GM21447 (cell line): Measurements from ENCODE around the gene CCDC187.
A peak's percentile ranks its signal among the peaks of the same experiment; 100 is the strongest.

ENCODE experiments used
- ATAC-seq: cut with Tn5 transposase; IDR thresholded peaks from one replicate; pipeline ENCODE4 v1.9.1; 2021; ENCODE audit not compliant: unreplicated experiment

CCDC187 gene

DNA sequence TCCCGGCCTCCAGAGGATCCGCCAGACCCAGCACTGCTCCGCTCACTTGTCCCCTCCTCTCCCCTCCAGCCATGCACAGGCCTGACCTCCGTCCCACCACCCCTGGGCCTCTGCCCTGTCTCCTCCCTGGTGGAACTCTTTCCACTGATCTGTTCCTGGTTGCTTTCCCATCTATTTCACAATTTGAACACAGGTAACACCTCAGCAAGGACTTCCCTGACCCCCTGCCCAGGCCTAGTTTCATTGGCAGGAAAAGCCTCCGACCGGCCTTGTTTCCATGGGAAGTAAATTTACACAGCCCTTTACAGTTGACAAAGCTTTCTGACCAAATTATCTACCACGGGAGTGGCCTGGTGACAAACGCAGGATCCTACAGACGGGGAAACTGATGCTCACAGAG, 73.1 kb downstream of the CCDC187 start:
- no peak for ATAC-seq

DNA sequence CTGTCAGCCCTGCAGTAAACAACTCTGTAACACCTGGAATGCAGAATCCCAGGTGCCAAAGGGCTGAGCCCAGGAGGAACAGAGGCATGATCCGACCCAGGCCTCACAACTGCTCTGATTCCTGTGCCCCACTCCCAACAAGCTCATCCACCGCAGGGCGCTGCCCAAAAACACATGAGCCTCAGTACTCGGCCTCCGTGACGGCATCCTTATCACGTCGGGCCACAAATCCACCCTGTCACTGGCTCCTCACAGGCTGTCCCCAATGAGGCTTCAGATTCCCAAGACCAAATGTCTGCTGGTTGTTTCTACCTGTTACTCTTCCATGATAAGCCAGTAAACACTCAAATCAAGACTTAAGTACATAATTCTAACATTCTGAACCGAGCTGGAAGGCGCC, 73.5 kb downstream of the CCDC187 start:
- no peak for ATAC-seq

DNA sequence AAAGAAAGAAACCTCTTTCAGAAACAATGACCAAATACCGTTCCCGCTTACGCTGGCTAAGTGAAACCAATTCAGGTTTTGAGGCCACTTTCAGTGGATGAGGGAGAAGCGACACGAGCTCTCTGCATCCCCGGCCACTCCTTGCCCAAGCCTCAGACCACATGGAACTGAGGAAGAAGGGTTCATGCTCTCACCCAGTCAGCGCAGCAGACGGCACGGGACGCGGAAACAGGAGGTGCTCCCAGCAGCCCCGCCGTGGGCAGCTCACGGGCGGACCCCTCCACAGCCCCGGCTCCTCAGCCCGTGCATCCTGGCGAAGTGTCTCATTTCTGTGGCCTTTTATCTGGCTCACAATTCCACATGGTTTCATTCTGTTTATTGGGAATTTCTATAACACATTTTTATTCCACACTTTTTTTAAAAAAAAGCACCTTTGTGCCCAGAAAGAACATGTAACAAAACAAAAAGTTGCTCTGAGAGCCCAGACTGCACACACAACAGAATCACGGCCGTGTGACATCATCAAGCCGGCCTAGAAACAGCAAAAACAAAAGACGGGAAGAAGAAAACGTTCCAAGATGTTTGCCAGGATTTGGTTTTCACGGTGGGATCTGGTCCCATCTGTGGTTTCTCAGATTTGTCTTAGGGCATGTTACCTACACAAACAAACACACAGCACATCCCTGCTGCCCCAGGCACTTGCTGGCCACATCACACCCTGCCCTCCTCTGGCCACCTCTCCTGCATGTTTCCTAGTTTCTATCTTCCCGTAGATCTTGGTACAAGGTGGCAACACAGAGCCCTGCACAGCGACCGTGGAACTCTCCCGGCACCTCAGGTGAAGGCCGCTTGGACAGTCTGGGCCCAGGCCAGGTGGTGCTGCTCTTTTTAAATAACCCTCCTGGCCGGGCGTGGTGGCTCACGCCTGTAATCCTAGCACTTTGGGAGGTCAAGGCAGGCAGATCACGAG, 74.5 kb downstream of the CCDC187 start:
- no peak for ATAC-seq

DNA sequence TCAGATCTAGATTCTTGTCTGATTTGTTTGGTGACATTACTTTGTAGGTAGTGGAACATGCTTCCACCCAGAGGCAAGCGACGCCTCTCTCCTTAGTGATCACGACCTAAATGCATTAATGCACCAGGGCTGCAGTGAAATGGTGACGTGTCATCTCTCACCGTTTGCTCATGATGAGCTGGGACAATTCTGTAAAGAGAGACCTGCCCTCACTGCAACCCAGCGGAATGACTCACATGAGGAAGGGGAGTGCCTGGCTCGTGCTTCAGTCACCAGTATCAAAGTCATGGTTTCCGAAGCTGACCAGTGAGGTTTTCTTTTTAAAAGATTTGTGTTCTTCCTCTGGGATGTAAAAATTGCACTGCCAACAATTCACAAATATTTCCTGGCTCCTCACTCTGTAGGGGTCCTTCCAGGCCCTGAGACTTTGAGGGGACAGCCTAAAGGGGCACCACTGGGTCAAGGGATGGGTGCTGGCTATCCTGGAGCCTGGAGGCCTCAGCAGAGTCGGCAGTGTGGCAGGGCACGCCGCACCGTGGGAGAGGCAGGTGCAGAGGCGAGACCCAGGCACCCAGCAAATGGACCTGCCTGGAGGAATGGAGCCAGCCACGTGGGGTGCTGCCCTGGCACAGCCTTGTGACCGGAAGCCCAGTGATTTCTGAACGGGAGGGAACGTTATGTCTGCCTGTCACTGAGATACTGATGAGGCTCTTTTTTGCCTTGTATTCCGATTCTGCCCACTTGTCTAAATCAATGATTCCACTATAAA, 75.6 kb downstream of the CCDC187 start:
- no peak for ATAC-seq

DNA sequence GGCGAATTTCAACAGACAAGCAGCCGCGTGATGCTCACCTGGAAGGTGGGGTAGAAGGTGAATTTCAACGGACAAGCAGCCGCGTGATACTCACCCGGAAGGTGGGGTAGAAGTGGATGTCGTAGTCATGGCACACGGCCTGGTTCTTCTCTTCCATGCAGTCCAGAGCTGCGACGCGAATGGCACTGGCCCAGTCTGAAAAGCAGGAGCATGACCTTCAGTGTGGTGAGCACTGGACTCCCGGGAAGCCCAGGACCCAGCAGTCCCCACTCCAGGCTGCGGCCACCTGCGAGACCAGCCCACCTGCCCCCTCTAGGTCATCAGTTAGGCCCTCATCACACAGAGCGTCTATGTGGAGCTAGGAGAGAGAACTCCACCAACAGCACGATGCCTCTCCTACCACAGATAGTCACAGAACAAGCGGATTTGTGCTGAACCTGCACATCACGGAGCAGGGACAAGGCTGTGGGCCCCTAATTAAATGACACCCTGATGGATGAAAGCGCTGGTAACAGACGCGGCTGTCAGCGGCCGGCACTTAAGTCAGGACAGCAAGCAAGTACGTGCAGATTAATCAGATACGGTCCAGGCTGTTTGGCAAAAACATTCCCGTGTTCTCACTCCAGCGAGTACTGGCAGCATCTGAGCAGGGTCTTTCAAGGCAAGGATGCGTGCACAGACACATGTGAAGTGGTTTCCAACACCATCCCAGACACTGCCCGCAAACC, 77.0 kb downstream of the CCDC187 start:
- ATAC-seq: no peak

DNA sequence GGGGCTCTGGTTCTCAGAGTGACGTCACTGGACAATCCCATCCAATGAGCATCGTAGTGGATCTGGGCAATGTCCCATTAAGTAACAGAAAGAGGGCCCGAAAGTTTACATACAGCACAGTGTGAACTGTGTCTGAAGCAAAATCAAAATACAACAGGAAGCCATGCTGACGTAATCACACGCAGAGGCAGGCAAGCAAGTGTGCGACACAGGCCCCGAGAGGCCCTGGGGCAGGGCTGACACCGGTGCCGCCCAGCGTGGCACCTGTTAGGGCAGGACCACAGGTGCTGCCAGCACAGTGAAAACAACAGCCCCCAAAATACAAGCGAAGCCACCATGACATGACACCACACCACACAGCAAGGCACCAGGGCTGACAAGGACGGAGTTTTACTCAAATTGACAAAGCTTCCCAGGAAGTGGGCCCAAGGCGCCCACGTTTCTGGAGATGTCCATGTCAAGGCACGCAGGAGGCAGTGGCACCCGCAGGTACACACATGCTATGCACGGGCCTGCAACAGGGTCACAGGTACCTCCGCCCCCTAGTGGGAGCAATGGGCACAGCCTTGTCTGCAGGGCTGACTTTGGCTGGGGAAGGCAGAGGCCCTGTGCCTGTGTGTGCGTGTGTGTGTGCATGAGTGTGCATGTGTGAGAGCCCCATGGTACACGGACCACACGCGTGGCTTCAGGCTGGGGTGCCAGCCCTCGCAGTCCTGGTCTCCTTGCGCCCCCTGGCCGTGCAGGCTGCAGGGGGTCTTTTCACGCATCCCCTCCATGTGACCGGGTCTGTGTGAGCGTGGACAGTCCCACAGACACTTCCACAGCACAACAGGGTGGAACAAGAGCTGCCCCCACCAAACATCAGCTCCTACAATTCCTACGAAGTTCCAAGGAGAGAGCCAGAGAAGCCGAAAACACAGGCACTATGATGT, 77.9 kb downstream of the CCDC187 start:
- peak; percentile 67 for ATAC-seq

DNA sequence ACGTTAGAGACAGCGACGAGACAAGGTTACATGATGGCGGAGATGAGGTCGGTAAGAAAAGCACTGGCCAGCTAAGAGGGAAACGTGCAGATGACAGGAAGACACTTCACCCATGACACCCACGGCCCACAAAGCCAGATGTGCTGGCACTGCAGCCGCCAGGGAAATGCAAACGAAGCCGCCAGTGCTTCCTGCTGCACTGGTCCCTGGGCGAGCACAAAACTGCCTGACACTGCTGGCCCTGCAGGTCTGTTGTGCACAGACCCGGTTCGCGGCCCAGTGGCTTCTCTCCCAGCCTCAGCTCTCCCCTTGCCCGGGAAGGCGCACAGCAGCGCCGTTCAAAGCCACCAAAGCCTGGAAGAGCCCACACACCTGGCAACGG, 78.5 kb downstream of the CCDC187 start:
- ATAC-seq: peak; percentile 64

DNA sequence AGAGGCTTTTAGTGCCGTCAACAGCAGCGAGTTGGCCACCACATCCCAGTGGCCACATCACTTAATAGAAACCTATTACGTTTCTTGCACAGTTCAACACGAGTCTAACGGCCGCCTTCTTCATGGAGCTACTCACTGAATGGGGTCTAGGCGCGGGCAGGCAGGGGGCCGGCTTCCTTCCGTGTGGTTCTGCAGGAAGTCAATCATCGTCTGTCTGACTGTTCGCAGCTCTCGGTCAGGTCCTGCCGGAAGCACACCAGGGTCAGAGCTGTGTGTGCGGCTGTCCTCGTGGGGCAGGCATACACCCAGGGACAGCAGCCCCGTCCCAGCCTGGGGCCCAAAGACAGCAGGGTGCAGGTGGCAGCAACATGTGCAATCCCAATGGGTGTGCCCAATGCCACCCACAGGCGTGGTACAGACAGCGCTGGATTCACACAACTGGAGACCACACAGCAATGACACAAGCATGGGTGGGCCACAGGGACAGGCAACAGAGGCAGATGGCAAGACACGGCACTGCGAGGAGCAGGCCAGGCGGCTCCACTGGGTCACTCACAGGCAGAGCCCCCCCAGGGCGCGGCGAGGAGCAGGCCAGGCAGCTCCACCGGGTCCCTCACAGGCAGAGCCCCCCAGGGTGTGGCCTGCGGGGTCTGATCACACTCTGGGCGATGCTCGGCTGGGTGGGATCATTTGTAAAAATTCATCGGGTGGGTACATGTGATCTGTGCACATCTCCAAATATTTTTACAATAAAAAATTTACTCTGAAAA, 79.8 kb downstream of the CCDC187 start:
- ATAC-seq: no peak

DNA sequence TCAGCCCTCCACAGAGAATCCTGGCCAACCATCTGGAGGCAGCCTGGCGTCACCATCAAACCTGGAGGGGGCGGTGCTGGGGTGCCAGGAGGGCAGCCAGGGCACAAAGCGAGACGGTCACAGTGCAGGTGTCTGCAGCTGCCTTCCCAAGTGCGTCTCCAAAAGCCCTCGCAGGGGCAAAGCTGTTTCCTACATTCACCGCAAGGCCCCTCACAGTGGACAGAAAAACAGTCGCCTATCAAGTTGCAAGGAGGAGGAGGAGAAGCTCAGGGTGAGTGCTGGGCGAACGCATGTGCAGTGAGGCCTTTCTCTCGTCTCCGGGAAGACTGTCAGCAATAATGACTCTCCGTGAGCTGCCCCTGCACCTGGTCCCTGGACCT, 81.0 kb downstream of the CCDC187 start:
- ATAC-seq: no peak

DNA sequence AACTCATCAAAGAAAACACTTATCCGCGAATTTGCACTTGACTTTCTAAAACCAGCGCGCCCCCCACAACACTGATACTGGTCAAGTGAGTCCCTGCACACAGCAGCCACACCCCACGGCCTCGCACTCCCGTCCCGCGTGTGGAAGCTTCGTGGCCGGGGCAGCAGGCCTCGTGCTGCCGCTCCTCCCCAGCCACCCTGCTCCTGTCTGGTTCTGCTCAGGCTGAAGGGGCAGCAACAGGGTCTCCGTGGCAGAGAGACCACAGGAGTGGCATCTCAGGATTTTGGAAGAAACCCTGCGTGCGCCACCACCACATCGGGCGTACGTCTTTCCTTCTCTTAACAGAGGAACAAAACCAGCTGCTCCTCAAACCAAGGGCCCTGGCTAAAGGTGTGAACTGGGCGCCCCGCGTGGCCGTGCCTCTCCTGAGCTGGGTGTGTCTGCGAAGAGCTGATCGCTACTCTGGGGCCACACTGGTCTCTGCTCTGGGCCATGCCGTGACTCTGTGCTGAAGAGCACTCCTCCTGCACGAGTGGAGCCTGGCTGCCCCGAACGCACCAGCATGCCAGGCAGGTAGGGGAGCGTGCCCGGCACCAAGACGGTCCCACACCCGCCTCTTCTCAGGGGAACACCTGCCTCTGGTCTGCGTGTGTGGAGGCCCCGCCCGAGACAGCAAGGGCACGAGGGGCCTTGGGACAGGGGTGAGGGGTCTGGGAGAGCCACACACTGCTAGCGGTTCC, 81.6 kb downstream of the CCDC187 start:
- no peak for ATAC-seq

DNA sequence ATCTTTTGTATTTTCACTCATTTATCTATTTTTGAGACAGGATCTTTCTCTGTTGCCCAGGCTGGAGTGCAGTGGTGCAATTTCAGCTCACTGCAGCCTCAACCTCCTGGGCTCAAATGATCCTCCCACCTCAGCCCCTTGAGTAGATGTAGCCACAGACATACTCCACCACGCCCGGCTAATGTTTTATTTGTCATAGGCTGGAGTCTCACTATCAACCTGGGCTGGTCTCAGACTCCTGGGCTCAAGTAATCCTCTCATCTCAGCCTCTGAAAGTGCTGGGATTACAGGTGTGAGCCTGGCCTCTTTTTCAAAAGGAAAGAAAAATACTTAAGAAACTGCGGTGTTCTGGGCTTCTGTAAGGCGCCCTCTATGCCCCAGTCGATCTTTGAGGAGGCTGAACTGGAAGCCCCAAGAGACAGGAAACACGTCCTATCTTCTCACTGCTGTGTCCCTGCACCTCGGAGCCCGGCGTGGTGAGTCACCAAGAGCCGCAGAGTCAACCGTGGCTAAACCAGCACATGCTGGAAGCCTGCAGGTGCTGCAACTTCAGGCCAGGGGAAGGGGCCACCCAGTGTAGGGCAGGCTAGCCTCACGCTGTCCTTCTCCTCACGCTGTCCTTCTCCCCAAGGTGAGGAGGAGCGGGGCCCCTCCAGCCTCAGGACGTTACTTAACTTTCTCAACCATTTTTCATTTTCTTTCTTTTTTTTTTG, 83.7 kb downstream of the CCDC187 start:
- no peak for ATAC-seq

DNA sequence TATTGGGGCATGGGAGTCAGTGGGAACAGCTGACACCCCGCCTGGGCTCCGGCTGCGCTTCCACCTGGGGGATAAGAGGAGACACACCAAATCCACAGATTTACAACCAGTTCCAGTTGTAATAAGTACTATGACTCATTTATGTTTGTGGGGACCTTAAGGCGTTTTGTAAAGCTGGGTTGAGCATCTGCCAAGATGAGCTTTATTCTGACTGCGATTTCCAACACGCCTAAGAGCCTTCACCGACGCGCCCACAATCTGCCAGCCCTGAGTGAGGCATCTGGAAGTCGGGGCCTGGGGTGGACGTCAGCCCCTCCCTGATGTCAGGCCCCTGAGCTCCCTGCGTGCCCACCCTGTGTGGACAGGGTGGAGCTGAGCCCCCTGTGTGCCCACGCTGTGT, 84.6 kb downstream of the CCDC187 start:
- ATAC-seq: no peak

DNA sequence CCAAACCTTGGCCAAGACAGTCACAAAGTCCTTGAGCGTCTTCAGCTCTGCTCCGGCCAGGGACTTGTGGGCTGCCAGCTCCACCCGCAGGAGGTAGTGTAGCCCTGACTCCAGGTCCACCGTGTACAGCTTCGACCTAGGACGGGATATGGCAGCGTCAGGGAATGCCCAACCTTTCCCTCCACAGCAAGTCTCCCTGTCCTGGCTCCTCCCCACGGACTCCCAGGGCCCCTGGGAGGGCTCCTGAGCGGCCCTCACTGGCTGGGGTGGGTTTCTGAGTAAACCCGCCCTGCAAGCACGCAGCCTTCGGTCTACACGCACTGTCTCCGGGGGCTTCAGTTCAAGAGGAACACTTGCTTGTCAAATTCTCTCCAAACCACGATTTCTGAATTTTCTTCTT, 85.2 kb downstream of the CCDC187 start:
- ATAC-seq: no peak

DNA sequence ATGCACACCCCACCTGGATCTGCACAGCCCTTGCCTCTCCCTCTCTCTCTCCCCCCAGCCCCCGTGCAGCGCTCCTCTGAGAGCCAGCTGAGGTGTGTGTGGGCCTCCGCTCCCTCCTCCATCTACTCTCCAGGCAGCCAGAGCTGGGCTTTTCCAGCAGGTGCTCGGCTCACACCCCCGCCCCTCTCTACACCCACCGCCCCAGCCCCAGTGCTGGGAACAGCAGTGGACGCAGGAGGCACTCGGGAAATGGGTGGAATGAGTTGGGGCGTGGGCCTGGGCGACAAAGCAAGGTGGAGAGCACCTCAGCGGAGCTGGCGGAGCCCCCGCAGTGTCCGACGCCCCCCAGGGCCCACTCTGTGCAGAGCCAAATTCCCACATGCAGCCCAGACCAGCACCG, 85.6 kb downstream of the CCDC187 start:
- ATAC-seq: no peak

DNA sequence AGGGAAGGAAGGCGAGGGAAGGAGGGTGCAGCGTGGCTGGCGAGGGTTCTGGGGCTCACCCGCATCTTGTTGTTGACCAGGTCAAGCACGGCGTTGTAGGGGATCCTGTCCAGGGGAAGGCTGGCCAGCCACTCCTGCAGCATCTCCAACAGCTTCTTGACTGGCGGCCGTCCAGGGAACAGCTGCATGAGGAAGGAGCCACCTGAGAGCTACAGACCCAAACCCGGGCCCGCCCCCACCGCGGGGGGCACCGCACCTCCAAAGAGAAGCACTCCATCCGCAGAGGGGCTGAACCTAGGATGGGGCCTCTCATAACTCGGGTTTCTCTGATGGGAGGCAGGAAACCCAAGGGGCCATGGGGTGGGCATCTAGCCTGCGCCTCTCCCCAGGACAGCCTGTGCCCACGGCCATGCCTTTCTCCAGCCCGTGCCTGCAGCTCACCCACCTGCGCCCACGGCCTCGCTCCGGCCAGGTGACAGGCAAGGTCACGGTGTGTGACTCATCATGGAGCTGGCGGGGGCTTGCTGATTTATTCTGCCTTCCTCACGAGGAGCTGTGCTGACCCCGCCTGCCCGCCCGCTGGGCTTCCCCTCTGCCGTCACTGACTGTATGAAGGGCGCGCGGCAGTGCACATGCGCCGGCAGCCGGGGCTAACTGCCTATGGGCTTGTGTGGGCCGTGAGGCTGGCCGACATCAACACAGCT, 87.2 kb downstream of the CCDC187 start:
- no peak for ATAC-seq

DNA sequence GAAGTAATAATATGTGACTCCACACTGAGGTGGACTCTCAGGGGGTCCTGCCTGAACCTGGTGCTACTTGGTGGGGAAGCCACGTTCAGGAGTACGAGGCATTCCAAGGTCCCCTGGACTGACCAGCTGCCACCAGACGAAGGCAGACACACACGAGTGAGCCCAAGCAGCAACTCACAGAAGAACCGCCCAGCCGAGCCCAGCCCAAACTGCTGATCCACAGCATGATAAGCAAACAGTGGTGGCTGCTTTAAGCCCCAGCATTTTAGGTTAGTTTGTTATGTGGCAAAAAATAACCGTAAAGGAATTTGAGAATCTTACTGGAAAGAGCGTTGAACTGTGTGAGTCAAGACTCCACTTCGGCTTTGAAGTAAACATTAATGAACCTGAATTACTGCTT, 90.2 kb downstream of the CCDC187 start:
- no peak for ATAC-seq

DNA sequence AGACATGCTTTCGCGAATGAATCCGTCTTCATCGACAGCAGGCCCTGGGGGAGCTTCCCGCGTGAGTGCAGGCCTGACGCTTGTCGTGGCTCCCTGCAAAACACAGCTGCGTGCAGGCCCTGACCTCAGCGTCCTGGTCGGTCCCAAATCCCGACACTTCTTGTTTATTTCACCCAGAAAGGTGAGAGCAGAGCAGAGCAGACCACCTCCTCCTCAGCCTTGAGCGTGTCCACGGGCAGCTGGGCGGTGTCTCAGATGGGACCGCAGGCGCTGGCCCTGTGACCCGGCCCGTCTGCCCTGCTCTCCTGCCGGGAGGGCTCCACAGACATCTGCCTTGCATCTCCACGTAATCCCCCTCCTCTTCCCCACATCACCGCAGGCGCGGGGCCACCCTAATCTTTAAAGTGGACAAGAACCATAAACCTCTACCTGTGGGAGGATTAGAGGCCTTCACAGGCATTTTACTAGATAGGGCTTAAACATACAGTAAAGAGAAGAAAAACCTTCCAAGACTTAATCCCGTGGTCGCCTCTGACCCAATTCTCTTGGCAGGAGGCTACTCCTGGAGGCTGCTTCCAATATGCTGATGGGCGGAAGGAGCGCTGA, 91.4 kb downstream of the CCDC187 start:
- no peak for ATAC-seq
